Peyer's patch (tissue), 4 donors: ENCODE results near the gene COL27A1. TPM values are rescaled to one million over a fixed set of nuclear protein-coding genes. Genes with fewer than 3 reads are reported as not detected.

Experiments used
- DNase-seq, 3 donors: peaks; one replicate each; pipeline ENCODE4 v3.0.0-alpha.2; 2017 to 2019
- H3K27ac ChIP-seq, 4 donors: fragments of 200-600 bp; sonication (generic); one replicate each; pipeline ENCODE4 v1.5.1; 2016 to 2019
- H3K27me3 ChIP-seq, 2 donors: fragments of 200-600 bp; sonication (generic); one replicate each; pipeline ENCODE4 v1.5.1; 2019
- H3K36me3 ChIP-seq, 3 donors: fragments of 200-600 bp; sonication (generic); one replicate each; pipeline ENCODE4 v1.5.1; 2016 to 2019
- H3K4me1 ChIP-seq, 4 donors: fragments of 200-600 bp; sonication (generic); one replicate each; pipeline ENCODE4 v1.5.1; 2016 to 2019
- H3K4me3 ChIP-seq, 4 donors: fragments of 200-600 bp; sonication (generic); 1 replicate in 3 of 4; 2 replicates in 1 of 4; pipeline ENCODE4 v1.5.1; 2016 to 2019; ENCODE audit warnings: mild to moderate bottlenecking in 1 of 4
- H3K9me3 ChIP-seq, 4 donors: fragments of 200-600 bp; sonication (generic); one replicate each; pipeline ENCODE4 v1.5.1; 2016 to 2019; ENCODE audit warnings: mild to moderate bottlenecking in 1 of 4
- POLR2A ChIP-seq, 2 donors: fragments of 450-650 bp; IDR thresholded peaks; one replicate each; pipeline ENCODE4 v1.5.1; 2017; ENCODE audit warnings: antibody characterized with exemption in 2 of 2, mild to moderate bottlenecking in 2 of 2, moderate library complexity in 2 of 2
- total RNA-seq, 4 donors: library from RNA; depleted of rRNA; stranded (reverse); fragments of >200 nt; gene quantifications; one replicate each; pipeline ENCODE4 v1.1.0, GENCODE V29; 2016
- TF ChIP-seq, protein P1 (sequence below), 6 experiments: fragments of 450-650 bp in 4 of 6; fragments of 200-600 bp in 2 of 6; sonication (generic) in 1 of 6; IDR thresholded peaks; one replicate each; pipeline ENCODE4 v1.5.1; 2017 to 2019; ENCODE audit warnings: antibody characterized with exemption in 6 of 6, mild to moderate bottlenecking in 3 of 6, moderate library complexity in 1 of 6

Gene COL27A1
- total RNA-seq, 4 donors from 2014 or later: 5.8 to 23.1 (median 7.2) TPM

- peak overlapping the region in 3 of 4 donors; percentile 33 to 42 (median 37) for H3K4me3 ChIP-seq
- DNase-seq: no peak
- no peak overlapping the region for H3K27ac ChIP-seq
Measured at GRCh38 chr9:114153761-114154599, 1.4 kb upstream of the COL27A1 start.

DNA sequence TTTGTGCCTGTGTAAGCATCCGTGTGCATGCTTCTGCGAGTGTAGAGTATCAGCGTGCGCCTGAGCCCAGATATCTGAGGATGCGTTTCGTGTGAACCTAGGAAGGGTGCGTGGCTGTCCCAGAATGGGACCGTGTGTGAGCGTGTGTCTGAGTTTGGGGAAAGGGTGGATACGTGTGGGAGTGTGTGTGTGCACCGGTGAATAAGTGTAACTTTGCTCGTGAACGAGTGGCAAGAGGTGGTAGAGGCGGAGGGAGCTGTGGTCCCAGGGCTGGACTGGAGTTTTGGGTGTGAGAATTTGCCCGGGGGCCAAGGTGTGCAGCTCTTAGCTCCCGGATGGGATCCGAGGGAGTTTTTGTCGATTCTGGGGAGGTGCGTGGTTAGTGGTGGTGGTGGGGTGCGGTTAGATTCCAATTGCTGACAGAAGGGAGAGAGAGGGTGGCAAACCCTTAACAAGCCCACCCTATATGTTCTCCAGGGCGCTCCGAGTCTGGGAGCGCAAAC lies 686 bp upstream of the COL27A1 start:
- Histone ChIP-seq H3K4me1 (peaks cover 0 to 24% (median 7%) of the 10 kb centered on the region in 4 donors), H3K4me3 (peak overlapping the region in 1 of 4 donors; percentile 42), H3K9me3 (no peaks in the 10 kb centered on the region), H3K27me3 (peaks cover 0 to 12% of the 10 kb centered on the region in 2 donors), H3K36me3 (no peaks in the 10 kb centered on the region), H3K27ac (no peak overlapping the region)
- TF ChIP-seq POLR2A (IDR thresholded peaks at IDR 0.05): no peak
- no peak for DNase-seq

More at GRCh38 chr9:114153761-114154599, 1.4 kb upstream of the COL27A1 start:
- Histone ChIP-seq H3K27me3 (peaks cover 0 to 12% of the 10 kb centered on the region in 2 donors), H3K4me1 (peaks cover 0 to 21% (median 7%) of the 10 kb centered on the region in 4 donors), H3K36me3 (no peaks in the 10 kb centered on the region), H3K9me3 (no peaks in the 10 kb centered on the region)
- TF ChIP-seq, protein P1, sequence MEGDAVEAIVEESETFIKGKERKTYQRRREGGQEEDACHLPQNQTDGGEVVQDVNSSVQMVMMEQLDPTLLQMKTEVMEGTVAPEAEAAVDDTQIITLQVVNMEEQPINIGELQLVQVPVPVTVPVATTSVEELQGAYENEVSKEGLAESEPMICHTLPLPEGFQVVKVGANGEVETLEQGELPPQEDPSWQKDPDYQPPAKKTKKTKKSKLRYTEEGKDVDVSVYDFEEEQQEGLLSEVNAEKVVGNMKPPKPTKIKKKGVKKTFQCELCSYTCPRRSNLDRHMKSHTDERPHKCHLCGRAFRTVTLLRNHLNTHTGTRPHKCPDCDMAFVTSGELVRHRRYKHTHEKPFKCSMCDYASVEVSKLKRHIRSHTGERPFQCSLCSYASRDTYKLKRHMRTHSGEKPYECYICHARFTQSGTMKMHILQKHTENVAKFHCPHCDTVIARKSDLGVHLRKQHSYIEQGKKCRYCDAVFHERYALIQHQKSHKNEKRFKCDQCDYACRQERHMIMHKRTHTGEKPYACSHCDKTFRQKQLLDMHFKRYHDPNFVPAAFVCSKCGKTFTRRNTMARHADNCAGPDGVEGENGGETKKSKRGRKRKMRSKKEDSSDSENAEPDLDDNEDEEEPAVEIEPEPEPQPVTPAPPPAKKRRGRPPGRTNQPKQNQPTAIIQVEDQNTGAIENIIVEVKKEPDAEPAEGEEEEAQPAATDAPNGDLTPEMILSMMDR (IDR thresholded peaks at IDR 0.05): no peak
- no peak for TF ChIP-seq POLR2A (IDR thresholded peaks at IDR 0.05)

DNA sequence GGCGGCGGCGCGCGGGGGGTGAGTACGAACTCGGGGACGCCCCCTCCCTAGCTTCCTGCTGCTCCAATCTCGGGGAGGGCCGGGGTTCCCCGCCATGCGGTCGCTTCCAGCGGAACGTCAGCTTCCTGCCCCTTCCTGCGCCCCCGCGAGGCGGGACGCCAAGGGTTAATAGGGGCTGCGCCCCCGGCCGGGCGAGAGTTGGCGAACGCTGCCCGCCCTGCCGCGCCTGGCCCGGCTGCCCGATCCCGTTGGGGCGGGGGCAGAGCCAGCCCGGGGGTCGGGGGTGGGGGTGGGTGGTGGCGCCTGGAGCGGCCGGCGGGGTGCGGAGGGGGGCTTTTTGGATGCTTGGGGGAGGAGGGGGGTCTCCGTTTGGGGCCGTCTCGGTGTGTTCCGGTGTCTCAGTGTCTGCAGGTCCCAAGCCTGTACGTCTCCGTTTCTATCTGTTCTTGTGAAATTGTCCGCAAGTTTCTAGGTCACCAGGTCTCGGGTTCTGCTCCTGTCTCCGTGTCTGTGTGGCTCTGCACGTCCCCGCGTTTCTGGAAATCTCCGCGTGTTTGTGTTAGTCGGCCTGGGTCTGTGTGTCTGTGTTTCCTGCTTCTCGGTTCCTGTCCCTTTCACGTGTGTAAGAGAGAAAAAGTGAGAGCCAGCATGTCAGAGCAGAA lies 789 bp downstream of the COL27A1 start:
- Histone ChIP-seq H3K4me3 (peak overlapping the region; percentile 45 to 69 (median 54)), H3K27ac (peak overlapping the region in 3 of 4 donors; percentile 26 to 80 (median 60)), H3K4me1 (peaks cover 0 to 25% (median 7%) of the 10 kb centered on the region in 4 donors), H3K36me3 (no peaks in the 10 kb centered on the region), H3K9me3 (no peaks in the 10 kb centered on the region), H3K27me3 (peaks cover 0 to 12% of the 10 kb centered on the region in 2 donors)
- TF ChIP-seq, protein P1 (IDR thresholded peaks at IDR 0.05): no peak
- TF ChIP-seq POLR2A (IDR thresholded peaks at IDR 0.05): no peak
- DNase-seq: no peak

- Histone ChIP-seq H3K27me3 (peaks cover 0 to 12% of the 10 kb centered on the region in 2 donors), H3K4me1 (peaks cover 0 to 25% (median 7%) of the 10 kb centered on the region in 4 donors)
Measured at GRCh38 chr9:114156657-114157421, 1.5 kb downstream of the COL27A1 start.

DNA sequence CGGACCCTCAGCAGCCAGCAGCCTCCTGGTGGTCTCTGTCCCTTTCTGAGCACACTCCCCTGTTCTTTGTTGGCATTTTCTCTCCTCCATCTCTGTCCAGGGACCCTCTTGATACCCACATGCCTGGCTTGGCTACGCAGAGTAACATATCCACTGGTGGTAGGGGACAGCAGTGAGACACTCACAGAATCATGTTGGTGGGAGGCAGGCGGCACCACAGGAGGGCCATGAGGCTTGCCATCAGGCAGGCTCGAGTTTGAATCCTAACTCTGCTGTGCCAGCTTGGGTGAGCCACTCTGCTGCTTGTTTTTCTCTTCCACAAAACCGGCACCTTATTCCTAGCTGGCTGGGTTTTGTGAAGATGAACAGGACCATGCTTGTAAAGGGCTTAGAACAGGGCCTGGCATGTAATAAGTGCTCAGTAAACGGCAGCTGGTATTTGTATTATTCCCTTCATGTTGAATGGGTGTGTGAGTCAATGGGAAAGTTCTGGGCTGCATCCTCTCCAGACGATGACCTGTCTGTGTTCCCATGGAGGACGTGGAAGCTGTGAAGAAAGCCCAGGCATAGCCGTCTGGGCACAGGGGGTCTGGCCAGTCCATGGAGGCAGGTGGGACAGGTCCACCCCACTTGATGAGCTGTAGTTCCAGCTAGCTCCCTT lies 2.3 kb downstream of the COL27A1 start:
- no peak for DNase-seq
- TF ChIP-seq, protein P1 (IDR thresholded peaks at IDR 0.05): no peak
- no peak for TF ChIP-seq POLR2A (IDR thresholded peaks at IDR 0.05)
- Histone ChIP-seq H3K27ac (peak overlapping the region in 3 of 4 donors; percentile 3 to 58 (median 26)), H3K4me1 (peaks cover 0 to 25% (median 7%) of the 10 kb centered on the region in 4 donors), H3K9me3 (no peaks in the 10 kb centered on the region), H3K36me3 (no peaks in the 10 kb centered on the region), H3K27me3 (peaks cover 0 to 12% of the 10 kb centered on the region in 2 donors), H3K4me3 (no peak overlapping the region)

More at GRCh38 chr9:114156657-114157421, 1.5 kb downstream of the COL27A1 start:
- Histone ChIP-seq H3K27ac (peak overlapping the region in 3 of 4 donors; percentile 25 to 80 (median 26)), H3K36me3 (no peaks in the 10 kb centered on the region), H3K4me3 (peak overlapping the region; percentile 45 to 69 (median 54)), H3K9me3 (no peaks in the 10 kb centered on the region)
- no peak for TF ChIP-seq POLR2A (IDR thresholded peaks at IDR 0.05)
- peak in 1 of 3 donors; percentile 60 for DNase-seq
